ENCODE results near the gene MAP3K6. TPM values are rescaled to one million over a fixed set of nuclear protein-coding genes. Genes with fewer than 3 reads are reported as not detected.

Gene MAP3K6
- total RNA-seq, 4 donors from 2014 or later = 26.4 to 129 (median 35.1) TPM

DNA sequence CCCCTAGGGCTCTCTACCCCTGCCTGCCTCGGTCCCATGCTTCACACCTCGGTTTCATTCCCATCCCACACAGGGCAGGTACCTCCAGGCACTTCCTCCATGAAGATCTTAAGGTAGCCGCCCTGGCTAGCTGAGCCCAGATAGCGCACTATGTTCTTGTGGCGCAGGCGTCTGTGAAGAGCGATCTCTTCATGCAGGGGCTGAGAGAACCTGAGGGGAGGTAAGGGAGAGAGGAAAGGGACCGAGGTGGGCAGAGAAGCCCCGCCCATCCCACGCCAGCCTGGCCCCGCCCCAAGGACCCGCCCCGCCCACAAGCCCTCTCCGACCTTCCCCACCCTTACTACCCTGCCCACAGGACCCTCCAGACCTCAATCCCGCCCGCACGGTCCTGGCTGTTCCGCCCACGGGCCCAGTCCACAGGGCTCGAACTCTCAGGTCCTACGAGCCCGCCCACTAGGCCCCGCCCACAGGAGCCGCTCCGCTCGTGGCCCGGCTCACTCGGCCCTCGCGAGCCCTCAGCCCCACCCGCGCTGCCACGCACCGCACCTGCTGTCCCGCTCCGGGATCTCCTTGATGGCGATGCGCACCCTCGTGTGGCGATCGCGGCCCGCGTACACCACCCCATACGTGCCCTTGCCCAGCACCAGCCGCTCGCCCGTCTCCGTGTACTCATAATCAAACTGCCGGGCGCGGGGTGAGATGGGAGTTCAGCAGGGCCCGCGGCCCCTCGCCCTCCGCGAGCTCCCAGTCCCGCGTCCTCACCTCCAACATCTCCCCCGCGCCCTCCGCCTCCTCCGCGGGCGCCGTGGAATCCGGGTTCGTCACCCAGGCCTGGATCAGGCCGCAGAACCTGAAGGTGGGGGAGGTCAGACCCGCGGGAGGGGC lies 6.4 kb downstream of the MAP3K6 start:
- TF ChIP-seq, protein P1, sequence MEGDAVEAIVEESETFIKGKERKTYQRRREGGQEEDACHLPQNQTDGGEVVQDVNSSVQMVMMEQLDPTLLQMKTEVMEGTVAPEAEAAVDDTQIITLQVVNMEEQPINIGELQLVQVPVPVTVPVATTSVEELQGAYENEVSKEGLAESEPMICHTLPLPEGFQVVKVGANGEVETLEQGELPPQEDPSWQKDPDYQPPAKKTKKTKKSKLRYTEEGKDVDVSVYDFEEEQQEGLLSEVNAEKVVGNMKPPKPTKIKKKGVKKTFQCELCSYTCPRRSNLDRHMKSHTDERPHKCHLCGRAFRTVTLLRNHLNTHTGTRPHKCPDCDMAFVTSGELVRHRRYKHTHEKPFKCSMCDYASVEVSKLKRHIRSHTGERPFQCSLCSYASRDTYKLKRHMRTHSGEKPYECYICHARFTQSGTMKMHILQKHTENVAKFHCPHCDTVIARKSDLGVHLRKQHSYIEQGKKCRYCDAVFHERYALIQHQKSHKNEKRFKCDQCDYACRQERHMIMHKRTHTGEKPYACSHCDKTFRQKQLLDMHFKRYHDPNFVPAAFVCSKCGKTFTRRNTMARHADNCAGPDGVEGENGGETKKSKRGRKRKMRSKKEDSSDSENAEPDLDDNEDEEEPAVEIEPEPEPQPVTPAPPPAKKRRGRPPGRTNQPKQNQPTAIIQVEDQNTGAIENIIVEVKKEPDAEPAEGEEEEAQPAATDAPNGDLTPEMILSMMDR (IDR thresholded peaks at IDR 0.05; ENCODE audit: low read depth) = no peak

DNA sequence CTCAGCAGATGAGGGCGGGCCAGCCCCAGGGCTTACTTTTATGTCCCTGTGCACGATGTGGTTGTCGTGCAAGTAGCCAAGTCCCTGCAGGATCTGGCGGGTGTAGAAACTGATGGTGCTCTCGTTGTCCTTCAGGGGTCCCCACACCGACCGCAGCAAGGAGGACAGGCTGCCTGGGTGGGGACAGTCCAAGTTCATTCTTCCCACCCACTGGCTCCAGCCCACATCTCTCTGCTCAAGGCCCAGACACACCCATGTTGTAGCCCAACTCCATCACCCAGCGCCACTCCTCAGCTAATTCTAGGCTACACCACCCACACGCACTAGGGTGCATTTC lies 7.0 kb downstream of the MAP3K6 start:
- TF ChIP-seq, protein P1 (IDR thresholded peaks at IDR 0.05; ENCODE audit: low read depth) = no peak

DNA sequence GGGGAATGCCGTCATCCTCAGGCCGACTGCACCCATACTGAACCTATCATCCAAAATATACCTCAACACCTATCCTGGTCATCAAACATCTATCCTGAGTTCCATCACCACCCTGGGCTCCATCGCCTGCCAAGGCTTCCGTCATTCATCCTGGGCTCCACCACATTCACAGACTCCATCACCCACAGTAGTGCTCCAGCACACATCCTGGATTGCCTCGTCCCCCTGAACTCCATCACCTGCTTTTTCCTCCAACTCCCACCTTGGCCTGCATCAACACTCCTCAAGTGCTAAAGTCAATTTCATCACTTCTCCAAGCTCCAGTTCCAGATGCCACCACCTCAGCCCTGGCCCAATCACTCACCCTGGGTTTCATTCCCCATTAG lies 7.8 kb downstream of the MAP3K6 start:
- TF ChIP-seq, protein P1 (IDR thresholded peaks at IDR 0.05; ENCODE audit: low read depth) = no peak

DNA sequence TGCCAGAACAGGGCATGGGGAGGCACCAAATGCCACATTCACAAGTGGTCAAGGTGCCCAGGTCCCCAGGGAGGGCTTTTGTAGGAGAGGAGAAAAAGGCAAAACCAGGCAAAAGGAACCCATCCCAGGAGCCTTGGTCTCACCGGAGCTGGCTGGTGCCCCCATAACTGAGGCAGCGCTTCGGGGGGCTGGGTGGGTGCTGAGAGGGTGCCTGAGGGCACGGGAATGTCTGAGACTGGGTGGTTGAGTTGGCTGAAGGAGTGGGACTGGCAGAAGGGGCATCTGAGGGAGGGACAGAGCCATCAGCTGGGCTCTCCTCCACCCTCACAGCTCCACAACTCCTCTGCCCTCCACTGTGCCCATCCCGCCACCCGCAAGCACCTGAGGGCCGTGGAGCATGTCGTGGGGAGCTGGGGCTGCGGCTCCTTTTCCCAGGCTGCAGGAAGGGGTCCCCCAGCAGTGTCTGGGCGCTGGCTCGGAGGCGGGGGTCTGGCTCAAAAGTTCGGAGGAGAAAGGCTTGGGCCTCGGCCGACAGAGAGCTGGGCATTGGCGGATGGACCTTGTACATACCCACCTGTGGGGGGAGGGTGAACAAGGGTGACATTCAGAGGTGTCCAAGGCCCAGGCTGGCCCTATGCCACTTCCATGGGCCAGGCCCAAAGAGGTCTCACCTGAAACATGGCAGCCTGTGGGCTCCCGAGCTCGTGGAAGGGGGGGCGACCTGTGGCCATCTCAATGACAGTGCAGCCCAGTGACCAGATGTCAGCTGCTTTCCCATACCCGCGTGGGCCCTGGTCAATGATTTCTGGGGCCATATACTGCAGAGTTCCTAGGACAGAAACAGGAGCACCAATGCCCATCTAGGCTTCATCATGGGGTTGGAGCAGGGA lies 8.5 kb downstream of the MAP3K6 start:
- TF ChIP-seq, protein P1 (IDR thresholded peaks at IDR 0.05; ENCODE audit: low read depth) = no peak

DNA sequence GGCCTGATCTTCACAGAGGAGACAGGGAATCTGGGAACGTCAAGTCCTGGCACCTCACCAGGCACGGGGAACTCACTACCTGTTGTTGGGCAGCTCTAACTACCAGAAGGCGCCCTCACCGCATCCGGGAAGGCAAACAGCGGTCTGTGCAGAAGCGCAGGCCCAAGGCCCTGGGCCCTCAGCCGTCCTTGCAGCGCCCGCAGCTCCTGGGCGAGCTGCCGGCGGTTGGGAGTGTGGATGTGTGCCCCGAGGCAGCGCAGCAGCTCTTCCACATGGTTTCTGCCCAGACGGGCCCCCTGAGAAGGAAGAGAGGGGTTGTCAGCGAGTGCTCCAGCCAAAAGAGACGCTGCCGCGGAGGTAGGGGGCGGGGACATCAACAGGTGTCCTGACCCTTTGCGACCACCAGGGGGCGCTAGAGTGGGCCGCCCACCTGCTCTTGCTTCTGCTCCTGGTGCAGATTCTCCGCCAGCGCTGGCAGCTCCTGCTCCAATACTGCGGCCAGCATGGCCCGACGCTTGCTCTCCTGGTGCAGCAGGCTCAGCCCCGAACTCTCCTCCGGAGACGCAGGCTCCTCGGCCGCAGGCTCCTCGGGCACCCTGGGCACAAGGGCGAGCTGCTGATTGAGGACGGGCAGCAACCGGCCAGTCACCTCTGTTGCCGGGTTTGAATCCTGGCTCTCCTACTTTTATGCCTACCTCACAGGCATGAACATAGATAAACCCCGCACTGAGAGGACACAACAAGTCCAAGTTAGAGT lies 9.3 kb downstream of the MAP3K6 start:
- TF ChIP-seq, protein P1 (IDR thresholded peaks at IDR 0.05; ENCODE audit: low read depth) = no peak

DNA sequence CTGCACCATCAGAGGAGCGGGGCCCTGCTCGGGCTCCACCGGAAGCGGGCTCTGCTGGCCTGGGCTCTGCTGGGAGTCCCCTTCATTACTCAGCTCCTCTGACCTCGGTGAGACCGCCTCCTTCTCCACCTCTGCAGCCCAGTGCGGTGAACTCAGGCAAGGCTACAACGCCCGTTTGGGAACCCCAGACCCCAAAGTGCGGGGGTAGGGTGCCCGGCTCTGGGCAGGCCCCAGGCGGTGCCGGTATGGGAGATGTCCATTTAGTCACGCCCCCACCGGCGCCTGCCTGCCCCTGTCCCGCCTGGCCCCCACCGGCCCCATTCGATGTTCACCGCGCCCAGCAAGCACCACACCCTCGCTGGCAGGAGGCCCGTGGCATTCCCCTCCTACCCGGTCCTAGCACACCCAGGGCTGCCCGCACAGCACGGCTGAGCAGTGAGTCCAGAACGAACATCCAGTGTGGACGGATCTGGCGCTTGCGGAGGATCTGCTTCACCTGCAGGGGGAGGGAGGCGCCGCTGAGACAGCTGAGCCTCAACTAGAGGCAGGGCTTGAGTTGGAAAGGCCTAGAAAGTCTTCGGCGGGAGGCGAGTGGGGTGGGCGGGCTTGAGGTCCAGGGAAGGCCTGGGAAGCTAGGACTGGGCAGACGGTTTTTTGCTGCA lies 10.0 kb downstream of the MAP3K6 start:
- TF ChIP-seq, protein P1 (IDR thresholded peaks at IDR 0.05; ENCODE audit: low read depth) = no peak
